Measurements from ENCODE around the gene FAM156B.
"Not testable (repeated sequence)": the region's sequence is repeated elsewhere in the genome, so short reads cannot be mapped to it uniquely, and the experiment has no call there.

- not testable (repeated sequence) for TF ChIP-seq CTCF (tag by site-specific recombination; IDR thresholded peaks at IDR 0.05); ZNF175 (tag by site-specific recombination; IDR thresholded peaks at IDR 0.05); TRIM28 (IDR thresholded peaks at IDR 0.05; ENCODE audit: borderline replicate concordance, low read length); KLF9 (tag by site-specific recombination; IDR thresholded peaks at IDR 0.05; ENCODE audit: low read depth); FEZF1 (tag by site-specific recombination; IDR thresholded peaks at IDR 0.05); PRDM10 (tag by site-specific recombination; IDR thresholded peaks at IDR 0.05); SCRT1 (tag by site-specific recombination; IDR thresholded peaks at IDR 0.05; ENCODE audit: borderline replicate concordance); ZNF830 (tag by site-specific recombination; IDR thresholded peaks at IDR 0.05; ENCODE audit: low read depth); ZBTB7A (tag by site-specific recombination; IDR thresholded peaks at IDR 0.05; ENCODE audit: low read depth); ZFHX2 (tag by site-specific recombination; conservative IDR thresholded peaks at IDR 0.05); ZSCAN30 (tag by site-specific recombination; IDR thresholded peaks at IDR 0.05); REST (tag by site-specific recombination; IDR thresholded peaks at IDR 0.05)
- TF ChIP-seq, protein P1, sequence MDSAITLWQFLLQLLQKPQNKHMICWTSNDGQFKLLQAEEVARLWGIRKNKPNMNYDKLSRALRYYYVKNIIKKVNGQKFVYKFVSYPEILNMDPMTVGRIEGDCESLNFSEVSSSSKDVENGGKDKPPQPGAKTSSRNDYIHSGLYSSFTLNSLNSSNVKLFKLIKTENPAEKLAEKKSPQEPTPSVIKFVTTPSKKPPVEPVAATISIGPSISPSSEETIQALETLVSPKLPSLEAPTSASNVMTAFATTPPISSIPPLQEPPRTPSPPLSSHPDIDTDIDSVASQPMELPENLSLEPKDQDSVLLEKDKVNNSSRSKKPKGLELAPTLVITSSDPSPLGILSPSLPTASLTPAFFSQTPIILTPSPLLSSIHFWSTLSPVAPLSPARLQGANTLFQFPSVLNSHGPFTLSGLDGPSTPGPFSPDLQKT (IDR thresholded peaks at IDR 0.05; ENCODE audit: borderline replicate concordance, low read depth, low read length) = not testable (repeated sequence)
Measured at GRCh38 chrX:52906072-52906471, 8.9 kb downstream of the FAM156B start.

Data from HEK293 (cell line).